GM19035 (cell line): Measurements from ENCODE around the gene SNTA1.
"Not testable (repeated sequence)": the region's sequence is repeated elsewhere in the genome, so short reads cannot be mapped to it uniquely, and the experiment has no call there.

Source experiments
- ATAC-seq: cut with Tn5 transposase; IDR thresholded peaks from one replicate; pipeline ENCODE4 v1.9.1; 2021; ENCODE audit not compliant: unreplicated experiment

Gene SNTA1

GRCh38 chr20:33433465-33434234 is 9.9 kb downstream of the SNTA1 start:
- no peak for ATAC-seq

GRCh38 chr20:33431797-33432381 is 11.7 kb downstream of the SNTA1 start:
- ATAC-seq, result no peak

GRCh38 chr20:33423875-33424274 is 19.7 kb downstream of the SNTA1 start:
- ATAC-seq, result not testable (repeated sequence)

GRCh38 chr20:33423141-33423834 is 20.3 kb downstream of the SNTA1 start:
- ATAC-seq, result no peak

- no peak for ATAC-seq
Measured at GRCh38 chr20:33419140-33419974, 24.2 kb downstream of the SNTA1 start.

GRCh38 chr20:33418033-33418432 is 25.5 kb downstream of the SNTA1 start:
- ATAC-seq, result no peak

- no peak for ATAC-seq
Measured at GRCh38 chr20:33415948-33416347, 27.6 kb downstream of the SNTA1 start.

GRCh38 chr20:33412484-33412838 is 31.1 kb downstream of the SNTA1 start:
- ATAC-seq, result no peak

- ATAC-seq, result no peak
Measured at GRCh38 chr20:33411711-33412483, 31.7 kb downstream of the SNTA1 start.

GRCh38 chr20:33411242-33411641 is 32.3 kb downstream of the SNTA1 start:
- ATAC-seq, result no peak

- no peak for ATAC-seq
Measured at GRCh38 chr20:33410081-33410742, 33.4 kb downstream of the SNTA1 start.

- no peak for ATAC-seq
Measured at GRCh38 chr20:33408716-33409654, 34.6 kb downstream of the SNTA1 start.

GRCh38 chr20:33408313-33408712 is 35.2 kb downstream of the SNTA1 start:
- no peak for ATAC-seq

- ATAC-seq, result no peak
Measured at GRCh38 chr20:33407796-33408195, 35.8 kb downstream of the SNTA1 start.

GRCh38 chr20:33407251-33407650 is 36.3 kb downstream of the SNTA1 start:
- no peak for ATAC-seq

GRCh38 chr20:33404281-33404680 is 39.3 kb downstream of the SNTA1 start:
- no peak for ATAC-seq

- no peak for ATAC-seq
Measured at GRCh38 chr20:33401921-33402369, 41.6 kb downstream of the SNTA1 start.

GRCh38 chr20:33401184-33401920 is 42.2 kb downstream of the SNTA1 start, which contains the start of gene CDK5RAP1:
Gene CDK5RAP1, minus strand, starts transcription at chr20:33401519. Its CDS starts 4,455 bp downstream, at chr20:33397064.
- peak; percentile 88 for ATAC-seq
